ES-I3 (cell line): Measurements from ENCODE around the gene GPRC6A.

Experiments
- H3K36me3 ChIP-seq: 2 replicates; pipeline ENCODE4 v1.6.1; 2013; ENCODE audit warnings: mild to moderate bottlenecking, low read length, control low read depth, moderate library complexity; ENCODE audit not compliant: insufficient read depth
- H3K4me1 ChIP-seq: 2 replicates; pipeline ENCODE4 v1.6.1; 2013; ENCODE audit warnings: mild to moderate bottlenecking, control low read depth, low read length; ENCODE audit not compliant: insufficient read depth
- H3K9ac ChIP-seq: 2 replicates; pipeline ENCODE4 v1.6.1; 2013; ENCODE audit warnings: low read depth, mild to moderate bottlenecking, low read length, moderate library complexity
- H3K9me3 ChIP-seq: 2 replicates; pipeline ENCODE4 v1.6.1; 2013; ENCODE audit warnings: mild to moderate bottlenecking, low read length, moderate library complexity; ENCODE audit not compliant: control insufficient read depth, insufficient read depth

GPRC6A gene

GRCh38 chr6:116763906-116764628 is 64.8 kb downstream of the GPRC6A start:
- Histone ChIP-seq H3K9me3 (no peaks in the 10 kb centered on the region), H3K36me3 (no peaks in the 10 kb centered on the region), H3K9ac (peak overlapping the region; percentile 62; the same call in 1 of the 2 replicates), H3K4me1 (peaks cover 9% of the 10 kb centered on the region)

DNA sequence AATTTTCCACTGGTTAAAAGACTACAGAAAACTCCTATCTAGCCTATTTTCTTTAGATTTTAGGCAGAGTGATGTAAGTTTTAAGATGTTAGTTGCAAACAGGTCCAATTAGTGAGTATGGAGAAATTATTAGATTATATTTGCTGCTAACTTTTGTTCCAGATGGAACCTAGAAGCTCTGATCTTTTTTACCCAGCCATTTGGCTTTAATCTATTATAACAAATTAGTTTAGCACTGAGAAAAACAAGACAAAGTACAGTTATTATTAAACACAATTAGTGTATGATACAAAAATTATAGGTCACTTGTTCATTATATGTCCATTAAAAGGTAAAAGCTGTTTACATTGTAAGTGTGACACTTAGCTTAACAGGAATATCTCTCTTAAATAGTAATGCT is 65.8 kb downstream of the GPRC6A start:
- Histone ChIP-seq H3K9ac (no peak overlapping the region), H3K9me3 (no peaks in the 10 kb centered on the region), H3K4me1 (peaks cover 9% of the 10 kb centered on the region), H3K36me3 (no peaks in the 10 kb centered on the region)

DNA sequence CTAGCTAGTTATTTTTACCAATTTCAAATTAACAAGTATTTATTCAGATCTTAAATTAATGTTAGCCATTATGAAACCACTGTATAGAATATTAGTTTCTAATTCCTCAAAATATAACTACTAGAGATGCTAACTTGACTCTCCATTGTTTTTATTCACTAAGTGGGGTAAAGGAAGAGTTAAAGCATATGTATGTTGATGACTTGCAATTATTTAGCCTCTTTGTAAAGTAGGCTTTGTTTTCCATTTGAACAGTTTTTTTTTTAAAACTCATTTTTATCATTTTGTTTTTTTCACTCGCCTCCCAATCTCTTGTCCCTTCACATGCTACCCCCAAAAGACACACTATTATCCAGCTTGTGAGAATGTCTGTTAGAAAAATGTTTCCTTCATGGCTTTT is 66.6 kb downstream of the GPRC6A start:
- no peaks in the 10 kb centered on the region for H3K36me3 ChIP-seq
- H3K4me1 ChIP-seq: peaks cover 9% of the 10 kb centered on the region
- no peak overlapping the region for H3K9ac ChIP-seq
- no peaks in the 10 kb centered on the region for H3K9me3 ChIP-seq

- H3K36me3 ChIP-seq: no peaks in the 10 kb centered on the region
- no peaks in the 10 kb centered on the region for H3K9me3 ChIP-seq
- H3K9ac ChIP-seq: no peak overlapping the region
- H3K4me1 ChIP-seq: peaks cover 9% of the 10 kb centered on the region
Measured at GRCh38 chr6:116761779-116762178, 67.1 kb downstream of the GPRC6A start.

GRCh38 chr6:116745176-116745575 is 83.7 kb downstream of the GPRC6A start:
- H3K36me3 ChIP-seq: no peaks in the 10 kb centered on the region
- no peaks in the 10 kb centered on the region for H3K9me3 ChIP-seq
- no peaks in the 10 kb centered on the region for H3K4me1 ChIP-seq
- no peak overlapping the region for H3K9ac ChIP-seq
